ENCODE data around the gene LLGL2.
A peak's percentile ranks its signal among the peaks of the same experiment; 100 is the strongest.
"Not testable (repeated sequence)": the region's sequence is repeated elsewhere in the genome, so short reads cannot be mapped to it uniquely, and the experiment has no call there.

Gene LLGL2

DNA sequence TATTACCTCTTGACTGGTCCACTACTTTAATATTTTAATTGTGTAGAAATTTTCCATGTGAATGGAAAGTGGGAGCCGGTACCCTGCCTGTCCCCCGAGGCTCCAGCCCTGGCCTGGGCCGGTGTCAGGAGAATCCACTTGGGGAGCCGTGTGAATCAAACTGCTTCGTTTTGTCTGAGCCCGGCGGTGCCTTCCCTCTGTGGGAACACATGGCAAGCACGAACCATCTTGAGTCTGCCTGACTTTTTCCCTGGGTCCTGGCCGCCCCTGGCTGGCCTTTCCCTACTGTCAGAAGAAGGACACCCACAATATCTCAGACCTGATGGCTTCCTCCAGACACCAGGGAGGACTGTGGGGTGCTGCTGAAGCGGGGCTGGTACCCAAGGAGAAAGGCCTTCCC is 49.7 kb downstream of the LLGL2 start:
- no peak overlapping the region for H3K4me3 ChIP-seq (replicated peaks in 1 of 2; ENCODE audit: low read depth in 2 of 2, low read length in 2 of 2)
- TF ChIP-seq, protein P1, sequence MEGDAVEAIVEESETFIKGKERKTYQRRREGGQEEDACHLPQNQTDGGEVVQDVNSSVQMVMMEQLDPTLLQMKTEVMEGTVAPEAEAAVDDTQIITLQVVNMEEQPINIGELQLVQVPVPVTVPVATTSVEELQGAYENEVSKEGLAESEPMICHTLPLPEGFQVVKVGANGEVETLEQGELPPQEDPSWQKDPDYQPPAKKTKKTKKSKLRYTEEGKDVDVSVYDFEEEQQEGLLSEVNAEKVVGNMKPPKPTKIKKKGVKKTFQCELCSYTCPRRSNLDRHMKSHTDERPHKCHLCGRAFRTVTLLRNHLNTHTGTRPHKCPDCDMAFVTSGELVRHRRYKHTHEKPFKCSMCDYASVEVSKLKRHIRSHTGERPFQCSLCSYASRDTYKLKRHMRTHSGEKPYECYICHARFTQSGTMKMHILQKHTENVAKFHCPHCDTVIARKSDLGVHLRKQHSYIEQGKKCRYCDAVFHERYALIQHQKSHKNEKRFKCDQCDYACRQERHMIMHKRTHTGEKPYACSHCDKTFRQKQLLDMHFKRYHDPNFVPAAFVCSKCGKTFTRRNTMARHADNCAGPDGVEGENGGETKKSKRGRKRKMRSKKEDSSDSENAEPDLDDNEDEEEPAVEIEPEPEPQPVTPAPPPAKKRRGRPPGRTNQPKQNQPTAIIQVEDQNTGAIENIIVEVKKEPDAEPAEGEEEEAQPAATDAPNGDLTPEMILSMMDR (IDR thresholded peaks at IDR 0.05; ENCODE audit: low read depth, low read length): no peak
- DNase-seq (ENCODE audit: low read depth in 2 of 2): no peak

DNA sequence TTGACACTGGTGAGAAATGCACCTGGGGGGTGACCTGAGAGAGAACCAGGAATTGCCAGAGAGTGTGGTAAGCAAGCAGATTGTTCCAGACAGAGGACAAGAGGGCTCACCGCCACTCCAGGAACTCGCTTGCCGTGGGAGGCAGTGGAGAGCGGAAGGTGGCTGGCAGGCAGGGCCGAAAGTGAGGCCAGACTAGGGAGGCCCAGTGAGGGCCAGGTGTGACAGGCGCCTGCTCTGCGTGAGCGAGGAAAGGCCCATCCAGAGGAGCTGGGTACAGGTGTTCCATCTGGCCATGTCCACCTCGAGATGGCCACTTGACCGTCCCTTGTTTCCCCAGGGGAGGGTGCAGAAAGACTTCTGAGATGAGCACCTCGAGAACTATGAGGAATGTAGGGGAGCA is 50.2 kb downstream of the LLGL2 start:
- no peak overlapping the region for H3K4me3 ChIP-seq (replicated peaks in 1 of 2; ENCODE audit: low read depth in 2 of 2, low read length in 2 of 2)
- DNase-seq (ENCODE audit: low read depth in 2 of 2): no peak
- TF ChIP-seq, protein P1 (IDR thresholded peaks at IDR 0.05; ENCODE audit: low read depth, low read length): no peak

DNA sequence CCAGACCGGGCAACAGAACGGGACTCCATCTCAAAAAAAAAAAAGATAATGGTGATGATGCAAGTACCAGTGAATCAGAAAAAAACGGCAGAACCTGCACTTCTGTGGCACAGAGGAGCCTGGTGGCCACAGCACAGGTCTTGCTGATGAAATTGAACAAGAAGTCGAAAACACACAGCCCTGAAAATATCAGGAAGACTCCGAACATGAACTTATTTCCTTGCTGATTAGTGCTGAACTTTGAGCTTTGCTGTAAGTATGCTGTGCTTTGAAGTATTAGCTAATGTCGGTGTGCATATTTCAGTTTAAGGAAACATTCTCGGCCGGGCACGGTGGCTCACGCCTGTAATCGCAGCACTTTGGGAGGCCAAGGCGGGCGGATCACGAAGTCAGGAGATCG is 51.2 kb downstream of the LLGL2 start:
- DNase-seq (ENCODE audit: low read depth in 2 of 2): no peak
- no peak overlapping the region for H3K4me3 ChIP-seq (replicated peaks in 1 of 2; ENCODE audit: low read depth in 2 of 2, low read length in 2 of 2)
- TF ChIP-seq, protein P1 (IDR thresholded peaks at IDR 0.05; ENCODE audit: low read depth, low read length): no peak

DNA sequence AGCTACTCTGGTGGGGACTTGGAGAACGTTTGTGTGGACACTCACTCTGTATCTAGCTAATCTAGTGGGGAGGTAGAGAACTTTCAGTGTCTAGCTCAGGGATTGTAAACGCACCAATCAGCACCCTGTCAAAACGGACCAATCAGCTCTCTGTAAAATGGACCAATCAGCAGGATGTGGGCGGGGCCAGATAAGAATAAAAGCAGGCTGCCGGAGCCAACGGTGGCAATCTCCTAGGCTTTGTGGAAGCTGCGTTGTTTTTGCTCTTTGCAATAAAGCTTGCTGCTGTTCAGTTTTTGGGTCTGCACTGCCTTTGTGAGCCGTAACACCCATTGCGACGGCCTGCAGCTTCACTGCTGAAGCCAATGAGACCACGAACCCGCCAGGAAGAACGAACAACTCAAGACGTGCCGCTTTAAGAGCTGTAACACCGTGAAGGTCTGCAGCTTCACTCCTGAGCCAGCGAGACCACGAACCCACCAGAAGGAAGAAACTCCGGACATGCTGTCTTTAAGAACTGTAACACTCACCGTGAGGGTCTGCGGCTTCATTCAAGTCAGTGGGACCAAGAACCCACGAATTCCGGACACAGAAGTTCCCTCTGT is 55.7 kb downstream of the LLGL2 start:
- DNase-seq (ENCODE audit: low read depth in 2 of 2); H3K4me3 ChIP-seq (replicated peaks in 1 of 2; ENCODE audit: low read depth in 2 of 2, low read length in 2 of 2): not testable (repeated sequence)

DNA sequence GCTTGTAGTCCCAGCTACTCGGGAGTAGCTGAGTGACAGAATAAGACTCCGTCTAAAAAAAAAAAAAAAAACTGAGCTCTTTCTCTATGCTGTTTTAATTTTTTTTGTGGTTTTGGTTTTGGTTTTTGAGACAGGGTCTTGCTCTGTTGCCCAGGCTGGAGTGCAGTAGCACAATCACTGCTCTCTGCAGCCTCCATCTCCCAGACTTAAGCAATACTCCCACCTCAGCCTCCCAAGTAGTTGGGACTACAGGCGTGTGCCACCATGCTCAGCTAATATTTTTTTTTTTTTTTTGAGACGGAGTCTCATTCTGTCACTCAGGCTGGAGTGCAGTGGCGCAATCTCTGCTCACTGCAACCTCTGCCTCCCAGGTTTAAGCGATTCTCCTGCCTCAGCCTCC is 57.7 kb downstream of the LLGL2 start:
- not testable (repeated sequence) for H3K4me3 ChIP-seq (replicated peaks in 1 of 2; ENCODE audit: low read depth in 2 of 2, low read length in 2 of 2); DNase-seq (ENCODE audit: low read depth in 2 of 2)

DNA sequence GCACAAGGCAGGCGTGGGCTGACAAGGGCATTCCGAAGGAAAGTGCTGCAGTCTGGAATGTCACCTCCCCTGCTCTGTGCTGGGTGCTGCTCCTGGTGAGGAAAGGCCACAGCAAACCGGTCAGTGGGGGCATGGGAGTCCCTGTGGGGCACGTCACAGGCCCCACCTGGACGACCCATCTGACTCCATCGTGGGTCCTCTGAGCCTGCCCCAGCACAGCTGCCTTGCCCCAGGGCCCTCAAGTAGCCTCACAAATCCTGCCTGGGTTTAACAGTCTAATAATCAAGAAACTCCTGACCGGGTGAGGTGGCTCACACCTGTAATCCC is 59.3 kb downstream of the LLGL2 start:
- H3K4me3 ChIP-seq (replicated peaks in 1 of 2; ENCODE audit: low read depth in 2 of 2, low read length in 2 of 2): no peak overlapping the region

DNA sequence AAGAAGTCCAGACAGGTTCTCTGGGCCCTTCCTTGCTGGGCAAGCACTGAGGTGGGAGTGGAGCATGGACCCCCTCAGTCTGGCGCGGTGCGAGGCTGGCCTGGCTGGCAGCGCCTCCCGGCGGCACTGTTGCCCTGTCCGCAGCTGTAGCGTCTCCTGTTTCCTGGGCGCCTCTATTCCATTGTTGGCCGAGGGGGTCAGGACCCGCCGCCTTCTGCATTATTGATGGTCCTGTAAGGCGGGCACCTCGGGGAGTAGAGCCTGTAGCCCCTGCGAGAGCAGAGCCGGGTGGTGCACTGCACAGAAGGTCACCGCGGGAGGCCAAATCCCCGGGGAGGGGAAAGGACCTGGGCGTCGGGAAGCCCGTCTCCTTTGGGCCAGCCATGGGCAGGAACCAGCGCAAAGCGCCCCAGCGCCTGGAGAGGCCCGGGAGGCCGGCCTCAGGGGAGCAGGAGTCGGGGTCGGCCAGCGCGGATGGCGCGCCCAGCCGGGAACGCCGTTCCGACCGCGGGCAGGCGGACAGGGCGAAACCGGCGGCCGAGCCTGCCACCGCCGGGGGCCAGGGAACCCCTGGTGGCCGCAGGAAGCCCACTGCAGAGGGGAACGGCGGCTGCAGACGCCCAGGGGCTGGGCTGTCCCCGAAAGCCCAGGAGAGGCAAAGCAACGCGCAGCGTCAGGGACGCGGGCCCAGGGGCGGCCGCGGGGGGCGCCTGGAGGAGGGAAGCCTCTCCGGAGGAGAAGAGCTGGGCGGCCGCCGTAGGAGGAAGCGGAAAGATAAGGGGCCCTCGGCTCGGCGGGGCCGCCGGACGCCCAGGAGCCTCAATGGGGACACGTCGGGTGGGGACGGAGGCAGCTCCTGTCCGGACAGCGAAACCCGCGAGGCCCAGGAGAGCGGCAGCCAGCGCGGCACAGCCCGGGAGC is 62.4 kb downstream of the LLGL2 start, which contains the start of gene MYO15B:
Gene MYO15B, plus strand, starts transcription at position 126 of the 921 bp plus-strand sequence. Its CDS starts 258 bp downstream, at position 384.
- H3K4me3 ChIP-seq (replicated peaks in 1 of 2; ENCODE audit: low read depth in 2 of 2, low read length in 2 of 2): peak within 1 kb of the TSS in 1 of 2 donors; percentile 21
- TF ChIP-seq, protein P1 (IDR thresholded peaks at IDR 0.05; ENCODE audit: low read depth, low read length): peak; percentile 5
- DNase-seq (ENCODE audit: low read depth in 2 of 2): peak in 1 of 2 donors; percentile 12

More for the DNA sequence above, 59.3 kb downstream of the LLGL2 start:
- TF ChIP-seq, protein P1 (IDR thresholded peaks at IDR 0.05; ENCODE audit: low read depth, low read length): no peak
- DNase-seq (ENCODE audit: low read depth in 2 of 2): no peak

All from cardiac fibroblast (primary cell).